Iris pigment epithelial cell (primary cell): ENCODE data around the gene RPRD1A.
"Not testable (repeated sequence)": the region's sequence is repeated elsewhere in the genome, so short reads cannot be mapped to it uniquely, and the experiment has no call there.

Source experiments
- DNase-seq: peaks from one replicate; pipeline ENCODE4 v3.0.0-alpha.2; 2011; ENCODE audit warnings: low read depth

RPRD1A gene

GRCh38 chr18:36067055-36067957 lies at the start of gene RPRD1A:
Gene RPRD1A (minus strand): TSS chr18:36067559. CDS start chr18:36067404, 155 bp downstream.
- DNase-seq = peak; percentile 95

- DNase-seq = not testable (repeated sequence)
Observed at GRCh38 chr18:36116771-36117170, 49.4 kb upstream of the RPRD1A start.

- no peak for DNase-seq
Observed at GRCh38 chr18:36114738-36115137, 47.4 kb upstream of the RPRD1A start.

GRCh38 chr18:36114251-36114650 lies 46.9 kb upstream of the RPRD1A start:
- DNase-seq = no peak

GRCh38 chr18:36112302-36112701 lies 44.9 kb upstream of the RPRD1A start:
- no peak for DNase-seq

GRCh38 chr18:36109737-36110136 lies 42.4 kb upstream of the RPRD1A start:
- DNase-seq = no peak

GRCh38 chr18:36108601-36109000 lies 41.2 kb upstream of the RPRD1A start:
- no peak for DNase-seq

GRCh38 chr18:36108196-36108595 lies 40.8 kb upstream of the RPRD1A start:
- DNase-seq = no peak

GRCh38 chr18:36107477-36107876 lies 40.1 kb upstream of the RPRD1A start:
- DNase-seq = no peak

- DNase-seq = no peak
Observed at GRCh38 chr18:36104749-36105148, 37.4 kb upstream of the RPRD1A start.

- no peak for DNase-seq
Observed at GRCh38 chr18:36101943-36102342, 34.6 kb upstream of the RPRD1A start.

GRCh38 chr18:36099311-36099710 lies 32.0 kb upstream of the RPRD1A start:
- no peak for DNase-seq

- DNase-seq = no peak
Observed at GRCh38 chr18:36096955-36097354, 29.6 kb upstream of the RPRD1A start.

- DNase-seq = peak; percentile 71
Observed at GRCh38 chr18:36095936-36096519, 28.7 kb upstream of the RPRD1A start.

GRCh38 chr18:36094431-36094830 lies 27.1 kb upstream of the RPRD1A start:
- DNase-seq = no peak

- DNase-seq = not testable (repeated sequence)
Observed at GRCh38 chr18:36092116-36092515, 24.8 kb upstream of the RPRD1A start.

- no peak for DNase-seq
Observed at GRCh38 chr18:36089001-36089400, 21.6 kb upstream of the RPRD1A start.

- no peak for DNase-seq
Observed at GRCh38 chr18:36088256-36088655, 20.9 kb upstream of the RPRD1A start.

GRCh38 chr18:36086186-36086585 lies 18.8 kb upstream of the RPRD1A start:
- no peak for DNase-seq

GRCh38 chr18:36085195-36085594 lies 17.8 kb upstream of the RPRD1A start:
- no peak for DNase-seq

GRCh38 chr18:36083729-36084128 lies 16.4 kb upstream of the RPRD1A start:
- DNase-seq = no peak

GRCh38 chr18:36081118-36081517 lies 13.8 kb upstream of the RPRD1A start:
- not testable (repeated sequence) for DNase-seq

GRCh38 chr18:36078751-36079529 lies 11.6 kb upstream of the RPRD1A start:
- DNase-seq = peak; percentile 87
